HG03175 (cell line): ENCODE measurements around the gene NR2F2.
A peak's percentile ranks its signal among the peaks of the same experiment; 100 is the strongest.

ENCODE experiments used
- ATAC-seq: cut with Tn5 transposase; IDR thresholded peaks from one replicate; pipeline ENCODE4 v1.9.1; 2021; ENCODE audit warnings: mild to moderate bottlenecking, moderate library complexity; ENCODE audit not compliant: unreplicated experiment

Gene NR2F2

GRCh38 chr15:96352604-96353405 lies 22.3 kb downstream of the NR2F2 start:
- no peak for ATAC-seq

GRCh38 chr15:96353416-96353929 lies 23.0 kb downstream of the NR2F2 start:
- ATAC-seq, result no peak

GRCh38 chr15:96353930-96354730 lies 23.6 kb downstream of the NR2F2 start:
- no peak for ATAC-seq

- no peak for ATAC-seq
Observed at GRCh38 chr15:96354731-96355567, 24.4 kb downstream of the NR2F2 start.

- ATAC-seq, result no peak
Observed at GRCh38 chr15:96355568-96356187, 25.2 kb downstream of the NR2F2 start.

- peak; percentile 81 for ATAC-seq
Observed at GRCh38 chr15:96356494-96357455, 26.3 kb downstream of the NR2F2 start.

GRCh38 chr15:96358001-96358801 lies 27.7 kb downstream of the NR2F2 start:
- ATAC-seq, result no peak

- ATAC-seq, result no peak
Observed at GRCh38 chr15:96358821-96359615, 28.5 kb downstream of the NR2F2 start.

GRCh38 chr15:96359616-96360521 lies 29.4 kb downstream of the NR2F2 start:
- no peak for ATAC-seq

GRCh38 chr15:96360581-96361308 lies 30.2 kb downstream of the NR2F2 start:
- no peak for ATAC-seq

GRCh38 chr15:96361309-96362010 lies 31.0 kb downstream of the NR2F2 start:
- ATAC-seq, result no peak

GRCh38 chr15:96362011-96362754 lies 31.7 kb downstream of the NR2F2 start:
- ATAC-seq, result no peak

GRCh38 chr15:96362755-96363651 lies 32.5 kb downstream of the NR2F2 start:
- no peak for ATAC-seq

- no peak for ATAC-seq
Observed at GRCh38 chr15:96363707-96364106, 33.2 kb downstream of the NR2F2 start.
